ENCODE data around the gene GBF1. TPM values are rescaled to one million over a fixed set of nuclear protein-coding genes. Genes with fewer than 3 reads are reported as not detected.

GBF1 gene
- total and polyA plus RNA-seq, 10 of the 15 experiments (the other 5 are each of a cell fraction or from before 2014, with no cell fraction given), result 0.82 to 42.0 (median 21.8) TPM

DNA sequence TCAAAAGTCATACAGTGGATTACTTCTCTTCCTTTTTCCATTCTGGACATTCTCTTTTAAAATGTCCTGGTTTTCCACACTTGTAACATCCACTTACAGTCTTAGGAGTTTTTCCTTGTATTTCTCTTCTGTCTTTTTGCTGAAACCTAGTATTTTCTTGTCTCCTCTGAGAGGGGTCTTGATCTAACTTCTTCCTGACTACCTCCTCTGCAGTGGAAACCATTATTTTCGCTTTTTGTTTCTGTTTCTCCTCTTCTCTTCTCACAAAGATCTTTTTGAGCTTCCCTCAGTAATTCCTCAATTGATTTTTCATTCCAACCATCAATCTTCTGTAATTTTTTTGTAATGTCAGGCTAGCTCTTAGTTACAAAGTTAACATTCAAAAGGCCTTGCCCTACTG is 42.9 kb upstream of the GBF1 start:
- ChIA-PET SMC1A (ENCODE audit: uncharacterized antibody, unreplicated experiment) (no interaction called here), RAD21 (ENCODE audit: unreplicated experiment) (no interaction called here), POLR2A (no interaction called here), CTCF (no interaction called here)
- FAIRE-seq (no peak), ATAC-seq (0 out of 3 replicates have a peak, but pooled peaks have one; percentile 38), DNase-seq (ENCODE audit: low read depth, low spot score) (no peak)
- H3K4me2 ChIP-seq (ENCODE audit: control insufficient read depth, insufficient read depth), result peak overlapping the region; percentile 11; the same call in 1 of the 2 replicates
- 75% methylated on average over 1 of the region's 1 CpG for WGBS (ENCODE audit: insufficient coverage, insufficient replicate concordance, low lambda C conversion rate, missing lambda C conversion rate)
- H4K20me1 ChIP-seq (ENCODE audit: control insufficient read depth, insufficient read depth), result no peaks in the 10 kb centered on the region
- peak overlapping the region; percentile 85 for H2AFZ ChIP-seq (ENCODE audit: control insufficient read depth, low read depth, low read length)
- H3K9ac ChIP-seq (ENCODE audit: control insufficient read depth, insufficient read depth, low read length), result no peak overlapping the region
- H3K27me3 ChIP-seq (replicated peaks in 1 of 2; ENCODE audit: control insufficient read depth in 2 of 2, insufficient read depth in 2 of 2, low read length in 1 of 2), result no peaks in the 10 kb centered on the region
- H3K79me2 ChIP-seq (ENCODE audit: control insufficient read depth, insufficient read depth, low read length), result no peaks in the 10 kb centered on the region
- no peaks in the 10 kb centered on the region for H3K36me3 ChIP-seq (ENCODE audit: control insufficient read depth in 2 of 2, insufficient read depth in 2 of 2, low read length in 1 of 2)
- TF ChIP-seq NFXL1 (IDR thresholded peaks at IDR 0.05; ENCODE audit: borderline replicate concordance) (no peak), KLF5 (IDR thresholded peaks at IDR 0.05; ENCODE audit: partially characterized antibody) (no peak), RUNX3 (IDR thresholded peaks at IDR 0.05; ENCODE audit: low read length) (no peak), PAX5 (IDR thresholded peaks at IDR 0.05; ENCODE audit: borderline replicate concordance, low read depth, low read length) (no peak), ASH2L (IDR thresholded peaks at IDR 0.05; ENCODE audit: borderline replicate concordance, low read depth) (no peak)
- TF ChIP-seq, protein P1, sequence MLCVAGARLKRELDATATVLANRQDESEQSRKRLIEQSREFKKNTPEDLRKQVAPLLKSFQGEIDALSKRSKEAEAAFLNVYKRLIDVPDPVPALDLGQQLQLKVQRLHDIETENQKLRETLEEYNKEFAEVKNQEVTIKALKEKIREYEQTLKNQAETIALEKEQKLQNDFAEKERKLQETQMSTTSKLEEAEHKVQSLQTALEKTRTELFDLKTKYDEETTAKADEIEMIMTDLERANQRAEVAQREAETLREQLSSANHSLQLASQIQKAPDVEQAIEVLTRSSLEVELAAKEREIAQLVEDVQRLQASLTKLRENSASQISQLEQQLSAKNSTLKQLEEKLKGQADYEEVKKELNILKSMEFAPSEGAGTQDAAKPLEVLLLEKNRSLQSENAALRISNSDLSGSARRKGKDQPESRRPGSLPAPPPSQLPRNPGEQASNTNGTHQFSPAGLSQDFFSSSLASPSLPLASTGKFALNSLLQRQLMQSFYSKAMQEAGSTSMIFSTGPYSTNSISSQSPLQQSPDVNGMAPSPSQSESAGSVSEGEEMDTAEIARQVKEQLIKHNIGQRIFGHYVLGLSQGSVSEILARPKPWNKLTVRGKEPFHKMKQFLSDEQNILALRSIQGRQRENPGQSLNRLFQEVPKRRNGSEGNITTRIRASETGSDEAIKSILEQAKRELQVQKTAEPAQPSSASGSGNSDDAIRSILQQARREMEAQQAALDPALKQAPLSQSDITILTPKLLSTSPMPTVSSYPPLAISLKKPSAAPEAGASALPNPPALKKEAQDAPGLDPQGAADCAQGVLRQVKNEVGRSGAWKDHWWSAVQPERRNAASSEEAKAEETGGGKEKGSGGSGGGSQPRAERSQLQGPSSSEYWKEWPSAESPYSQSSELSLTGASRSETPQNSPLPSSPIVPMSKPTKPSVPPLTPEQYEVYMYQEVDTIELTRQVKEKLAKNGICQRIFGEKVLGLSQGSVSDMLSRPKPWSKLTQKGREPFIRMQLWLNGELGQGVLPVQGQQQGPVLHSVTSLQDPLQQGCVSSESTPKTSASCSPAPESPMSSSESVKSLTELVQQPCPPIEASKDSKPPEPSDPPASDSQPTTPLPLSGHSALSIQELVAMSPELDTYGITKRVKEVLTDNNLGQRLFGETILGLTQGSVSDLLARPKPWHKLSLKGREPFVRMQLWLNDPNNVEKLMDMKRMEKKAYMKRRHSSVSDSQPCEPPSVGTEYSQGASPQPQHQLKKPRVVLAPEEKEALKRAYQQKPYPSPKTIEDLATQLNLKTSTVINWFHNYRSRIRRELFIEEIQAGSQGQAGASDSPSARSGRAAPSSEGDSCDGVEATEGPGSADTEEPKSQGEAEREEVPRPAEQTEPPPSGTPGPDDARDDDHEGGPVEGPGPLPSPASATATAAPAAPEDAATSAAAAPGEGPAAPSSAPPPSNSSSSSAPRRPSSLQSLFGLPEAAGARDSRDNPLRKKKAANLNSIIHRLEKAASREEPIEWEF (IDR thresholded peaks at IDR 0.05; ENCODE audit: insufficient replicate concordance, low read depth, low read length), result no peak
- TF ChIP-seq, protein P2, sequence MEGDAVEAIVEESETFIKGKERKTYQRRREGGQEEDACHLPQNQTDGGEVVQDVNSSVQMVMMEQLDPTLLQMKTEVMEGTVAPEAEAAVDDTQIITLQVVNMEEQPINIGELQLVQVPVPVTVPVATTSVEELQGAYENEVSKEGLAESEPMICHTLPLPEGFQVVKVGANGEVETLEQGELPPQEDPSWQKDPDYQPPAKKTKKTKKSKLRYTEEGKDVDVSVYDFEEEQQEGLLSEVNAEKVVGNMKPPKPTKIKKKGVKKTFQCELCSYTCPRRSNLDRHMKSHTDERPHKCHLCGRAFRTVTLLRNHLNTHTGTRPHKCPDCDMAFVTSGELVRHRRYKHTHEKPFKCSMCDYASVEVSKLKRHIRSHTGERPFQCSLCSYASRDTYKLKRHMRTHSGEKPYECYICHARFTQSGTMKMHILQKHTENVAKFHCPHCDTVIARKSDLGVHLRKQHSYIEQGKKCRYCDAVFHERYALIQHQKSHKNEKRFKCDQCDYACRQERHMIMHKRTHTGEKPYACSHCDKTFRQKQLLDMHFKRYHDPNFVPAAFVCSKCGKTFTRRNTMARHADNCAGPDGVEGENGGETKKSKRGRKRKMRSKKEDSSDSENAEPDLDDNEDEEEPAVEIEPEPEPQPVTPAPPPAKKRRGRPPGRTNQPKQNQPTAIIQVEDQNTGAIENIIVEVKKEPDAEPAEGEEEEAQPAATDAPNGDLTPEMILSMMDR (IDR thresholded peaks at IDR 0.05 in 2 of 3, conservative IDR thresholded peaks at IDR 0.05 in 1 of 3; ENCODE audit: control insufficient read depth in 2 of 3, extremely low read depth in 1 of 3, insufficient read depth in 1 of 3, low read depth in 3 of 3, low read length in 3 of 3), result no peak
- TF ChIP-seq, protein P3, sequence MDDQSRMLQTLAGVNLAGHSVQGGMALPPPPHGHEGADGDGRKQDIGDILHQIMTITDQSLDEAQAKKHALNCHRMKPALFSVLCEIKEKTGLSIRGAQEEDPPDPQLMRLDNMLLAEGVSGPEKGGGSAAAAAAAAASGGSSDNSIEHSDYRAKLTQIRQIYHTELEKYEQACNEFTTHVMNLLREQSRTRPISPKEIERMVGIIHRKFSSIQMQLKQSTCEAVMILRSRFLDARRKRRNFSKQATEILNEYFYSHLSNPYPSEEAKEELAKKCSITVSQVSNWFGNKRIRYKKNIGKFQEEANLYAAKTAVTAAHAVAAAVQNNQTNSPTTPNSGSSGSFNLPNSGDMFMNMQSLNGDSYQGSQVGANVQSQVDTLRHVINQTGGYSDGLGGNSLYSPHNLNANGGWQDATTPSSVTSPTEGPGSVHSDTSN (IDR thresholded peaks at IDR 0.05; ENCODE audit: insufficient replicate concordance, low read depth, low read length), result no peak
- TF ChIP-seq, protein P4, sequence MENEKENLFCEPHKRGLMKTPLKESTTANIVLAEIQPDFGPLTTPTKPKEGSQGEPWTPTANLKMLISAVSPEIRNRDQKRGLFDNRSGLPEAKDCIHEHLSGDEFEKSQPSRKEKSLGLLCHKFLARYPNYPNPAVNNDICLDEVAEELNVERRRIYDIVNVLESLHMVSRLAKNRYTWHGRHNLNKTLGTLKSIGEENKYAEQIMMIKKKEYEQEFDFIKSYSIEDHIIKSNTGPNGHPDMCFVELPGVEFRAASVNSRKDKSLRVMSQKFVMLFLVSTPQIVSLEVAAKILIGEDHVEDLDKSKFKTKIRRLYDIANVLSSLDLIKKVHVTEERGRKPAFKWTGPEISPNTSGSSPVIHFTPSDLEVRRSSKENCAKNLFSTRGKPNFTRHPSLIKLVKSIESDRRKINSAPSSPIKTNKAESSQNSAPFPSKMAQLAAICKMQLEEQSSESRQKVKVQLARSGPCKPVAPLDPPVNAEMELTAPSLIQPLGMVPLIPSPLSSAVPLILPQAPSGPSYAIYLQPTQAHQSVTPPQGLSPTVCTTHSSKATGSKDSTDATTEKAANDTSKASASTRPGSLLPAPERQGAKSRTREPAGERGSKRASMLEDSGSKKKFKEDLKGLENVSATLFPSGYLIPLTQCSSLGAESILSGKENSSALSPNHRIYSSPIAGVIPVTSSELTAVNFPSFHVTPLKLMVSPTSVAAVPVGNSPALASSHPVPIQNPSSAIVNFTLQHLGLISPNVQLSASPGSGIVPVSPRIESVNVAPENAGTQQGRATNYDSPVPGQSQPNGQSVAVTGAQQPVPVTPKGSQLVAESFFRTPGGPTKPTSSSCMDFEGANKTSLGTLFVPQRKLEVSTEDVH (IDR thresholded peaks at IDR 0.05; ENCODE audit: low read depth, partially characterized antibody), result no peak
- intact Hi-C loops (cut with micrococcal nuclease; ENCODE audit: unreplicated experiment), result no loop called here
- peak overlapping the region; percentile 29 for H3K27ac ChIP-seq (ENCODE audit: control insufficient read depth, insufficient read depth)
- H3K4me3 ChIP-seq, result no peak overlapping the region
- no peaks in the 10 kb centered on the region for H3K4me1 ChIP-seq (ENCODE audit: control insufficient read depth, insufficient read depth, low read length)
- in situ Hi-C loops (cut with MboI), result no loop called here
- peaks cover 3% of the 10 kb centered on the region; the same call in 2 of the 3 replicates for H3K9me3 ChIP-seq (replicated peaks; ENCODE audit: control insufficient read depth, insufficient read depth, low read length)
- BruUV-seq (replicated peaks), result no TSS peak

Measured in GM12878 (cell line).